Endometrial microvascular endothelial cells (primary cell): ENCODE results near the gene NUP205. TPM values are rescaled to one million over a fixed set of nuclear protein-coding genes. Genes with fewer than 3 reads are reported as not detected.
"Not testable (repeated sequence)": the region's sequence is repeated elsewhere in the genome, so short reads cannot be mapped to it uniquely, and the experiment has no call there.

Experiments
- in situ Hi-C: cut with HindIII; loops from 2 replicates; pipeline ENCODE4 v1.10.0; 2017; ENCODE audit warnings: low sequenced_read_pairs, low pct_unique_long_range_greater_than_20kb; ENCODE audit errors: inconsistent ontology term
- total RNA-seq: library from RNA; depleted of rRNA; stranded (reverse); fragments of >200 nt; gene quantifications from one replicate; pipeline ENCODE4 v1.2.3, GENCODE V29; 2015; ENCODE audit errors: inconsistent ontology term

The NUP205 gene
- total RNA-seq, 1 donor from 2014 or later: 90.8 TPM

DNA sequence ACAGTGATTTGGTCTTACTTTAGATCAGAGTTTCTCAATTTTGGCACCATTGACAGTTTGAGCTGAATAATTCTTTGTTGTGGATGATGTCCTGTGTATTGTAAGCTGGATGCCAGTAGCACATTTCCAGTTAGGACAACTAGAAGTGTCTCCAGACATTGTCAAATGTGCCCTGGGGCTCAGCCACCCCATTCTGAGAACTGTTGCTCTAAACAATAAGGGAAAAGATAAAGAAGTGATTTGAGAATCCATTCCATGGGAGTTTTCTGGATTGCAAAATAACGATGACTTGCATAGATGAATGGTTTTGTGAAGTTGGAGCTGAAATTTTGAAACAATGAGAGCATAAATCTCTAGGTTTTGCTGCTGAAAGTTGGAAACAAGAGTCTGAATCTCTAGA lies 44.6 kb downstream of the NUP205 start:
- in situ Hi-C loops: no loop called here

DNA sequence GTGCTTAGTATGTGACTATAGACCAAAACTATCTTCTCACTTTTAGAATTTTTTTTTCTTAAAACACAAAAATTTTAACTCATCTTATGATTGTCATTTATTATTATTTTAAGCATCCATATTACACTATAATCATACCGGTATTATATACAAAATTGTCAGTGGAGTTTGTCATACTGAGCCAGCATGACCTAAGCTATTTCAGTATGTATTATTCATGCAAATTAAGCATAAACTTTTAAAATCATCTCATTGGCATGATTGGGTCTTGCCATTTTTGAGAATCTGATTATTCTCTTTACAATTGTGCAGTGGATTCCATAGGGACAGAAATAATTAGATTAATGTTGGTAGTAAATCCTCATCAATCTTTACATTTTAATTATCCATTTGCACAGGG lies 58.4 kb downstream of the NUP205 start:
- in situ Hi-C loops: no loop called here

DNA sequence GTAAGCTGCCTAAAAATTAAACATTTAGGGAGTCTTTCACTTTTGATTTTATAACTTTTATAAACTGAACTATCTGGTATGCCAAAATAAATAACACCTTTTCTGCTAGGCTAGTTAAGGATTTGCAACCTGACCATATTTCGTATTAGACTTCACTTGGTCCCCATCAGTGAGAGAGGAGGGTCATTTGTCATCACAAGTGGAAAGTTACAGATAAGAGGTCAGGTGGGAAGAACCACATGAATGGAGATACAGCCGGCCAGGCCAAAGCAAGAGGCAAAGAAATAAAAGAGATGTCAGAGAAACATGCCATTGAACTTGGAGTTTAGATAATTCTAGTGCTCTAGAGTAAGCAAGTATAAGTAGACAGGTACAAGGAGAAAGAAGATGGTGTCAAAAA lies 60.1 kb downstream of the NUP205 start:
- in situ Hi-C loops: no loop called here

DNA sequence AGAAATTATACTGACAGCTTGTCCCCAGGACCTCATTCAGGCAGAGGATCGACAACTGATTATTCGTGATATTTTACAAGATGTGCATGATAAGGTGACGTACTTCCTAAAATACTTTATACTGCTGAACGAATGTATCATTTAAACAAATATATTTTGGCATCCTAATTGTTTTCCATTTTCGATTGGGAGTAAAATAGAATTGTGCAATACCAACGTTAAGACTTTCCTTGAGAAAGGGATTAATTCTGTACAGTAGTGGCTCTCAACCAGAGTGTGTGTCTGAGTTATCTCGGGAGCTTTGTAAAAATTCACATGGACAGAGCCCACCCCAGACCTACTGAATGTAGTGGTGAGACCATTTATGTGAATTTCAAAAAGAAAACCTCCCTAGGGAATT lies 60.8 kb downstream of the NUP205 start:
- in situ Hi-C loops: no loop called here

DNA sequence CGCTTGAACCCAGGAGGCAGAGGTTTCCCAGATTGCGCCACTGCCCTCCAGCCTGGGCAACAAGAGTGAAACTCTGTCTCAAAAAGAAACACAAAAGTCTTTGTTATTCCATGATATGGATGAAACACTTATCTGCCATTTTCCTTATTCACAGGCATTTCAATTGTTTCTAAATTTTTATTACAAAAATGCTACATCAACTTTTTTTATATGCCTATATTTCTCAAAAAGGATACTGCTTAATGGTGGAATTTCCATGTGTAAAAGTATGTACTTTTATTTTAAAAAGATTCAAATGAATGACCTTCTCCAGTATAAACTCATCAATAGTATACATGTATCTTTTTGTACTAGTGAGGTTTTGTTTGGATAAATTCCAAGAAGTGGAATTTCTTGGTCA lies 62.7 kb downstream of the NUP205 start:
- in situ Hi-C loops: no loop called here

DNA sequence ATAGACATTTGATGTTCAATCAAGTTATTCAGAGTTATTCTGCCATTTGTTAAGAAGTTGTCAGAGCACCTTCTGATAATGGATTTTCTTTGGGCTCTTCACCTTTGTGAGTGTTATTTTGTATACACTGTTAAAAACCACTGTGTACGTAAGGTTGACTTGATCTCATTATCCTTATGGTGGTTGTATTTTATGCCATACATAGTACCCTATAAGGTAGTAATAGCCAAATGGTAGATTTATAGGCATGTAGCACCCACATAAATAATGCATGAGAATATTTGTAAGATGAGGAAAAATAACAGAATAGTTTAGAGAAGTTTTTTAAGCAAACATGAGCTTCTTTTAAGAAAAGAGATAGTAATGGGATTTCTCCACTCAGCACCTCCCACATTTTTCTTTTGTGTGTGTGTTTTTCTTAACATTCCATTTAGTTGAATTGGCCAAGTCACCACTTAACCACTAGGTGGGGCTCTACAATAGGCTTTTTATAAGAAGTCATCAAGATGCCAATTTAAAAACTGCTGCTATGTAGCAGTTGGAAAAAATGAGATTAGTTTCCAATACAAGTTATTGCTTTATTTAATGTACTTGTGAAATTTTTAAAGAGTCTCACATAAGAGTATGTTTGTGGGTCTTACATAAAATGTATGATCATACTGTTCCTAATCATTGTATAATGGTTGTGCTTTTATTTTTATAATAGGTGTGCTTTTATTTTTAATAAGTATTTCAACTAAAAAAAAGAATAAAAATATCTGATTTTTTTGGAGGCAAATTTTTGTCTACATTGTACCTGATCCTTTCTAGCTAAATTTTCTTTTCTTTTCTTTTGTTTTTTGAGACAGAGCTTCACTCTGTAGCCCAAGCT lies 63.5 kb downstream of the NUP205 start:
- in situ Hi-C loops: no loop called here

DNA sequence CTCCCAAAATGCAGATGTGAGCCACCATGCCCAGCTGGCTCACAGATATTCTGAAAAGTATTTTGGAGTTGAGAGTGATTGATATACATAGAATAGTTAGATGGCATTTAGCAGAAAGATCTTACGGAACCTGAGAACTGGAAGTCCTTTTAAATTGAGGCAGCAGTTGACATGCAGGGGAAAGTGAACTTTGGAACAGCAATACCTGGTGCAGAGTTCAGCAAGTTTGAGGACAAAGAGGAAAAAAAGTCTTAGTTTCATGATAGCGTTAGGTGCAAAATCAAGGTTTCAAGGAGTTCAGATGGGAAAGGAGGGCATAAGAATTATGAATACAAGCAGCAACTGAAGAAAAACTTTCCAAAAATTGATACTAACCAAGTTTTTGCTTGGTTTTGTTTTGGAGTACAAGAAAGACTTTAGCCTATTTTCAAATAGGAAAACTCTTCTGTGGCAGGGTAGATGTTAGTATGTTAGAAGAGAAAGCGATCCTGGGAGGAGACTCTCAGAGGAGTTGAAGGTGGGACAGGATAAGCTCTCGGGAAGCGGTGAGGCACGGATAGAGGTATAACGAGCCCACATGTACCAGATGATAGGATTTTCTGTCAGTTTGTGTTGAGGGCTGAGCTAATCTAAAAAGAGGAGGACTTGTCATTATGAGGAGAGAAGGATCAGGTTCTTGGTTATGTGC lies 76.6 kb downstream of the NUP205 start:
- in situ Hi-C loops: no loop called here

DNA sequence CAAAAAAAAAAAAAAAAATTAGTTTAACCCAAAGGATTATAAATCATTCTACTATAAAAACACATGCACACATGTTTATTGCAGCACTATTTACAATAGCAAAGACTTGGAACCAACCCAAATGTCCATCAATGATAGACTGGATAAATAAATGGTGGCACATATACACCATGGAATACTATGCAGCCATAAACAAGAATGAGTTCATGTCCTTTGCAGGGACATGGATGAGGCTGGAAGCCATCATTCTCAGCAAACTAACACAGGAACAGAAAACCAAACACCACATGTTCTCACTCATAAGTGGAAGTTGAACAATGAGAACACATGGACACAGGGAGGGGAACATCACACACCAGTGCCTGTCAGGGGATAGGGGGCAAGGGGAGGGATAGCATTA lies 82.0 kb downstream of the NUP205 start:
- in situ Hi-C loops: not testable (repeated sequence)

DNA sequence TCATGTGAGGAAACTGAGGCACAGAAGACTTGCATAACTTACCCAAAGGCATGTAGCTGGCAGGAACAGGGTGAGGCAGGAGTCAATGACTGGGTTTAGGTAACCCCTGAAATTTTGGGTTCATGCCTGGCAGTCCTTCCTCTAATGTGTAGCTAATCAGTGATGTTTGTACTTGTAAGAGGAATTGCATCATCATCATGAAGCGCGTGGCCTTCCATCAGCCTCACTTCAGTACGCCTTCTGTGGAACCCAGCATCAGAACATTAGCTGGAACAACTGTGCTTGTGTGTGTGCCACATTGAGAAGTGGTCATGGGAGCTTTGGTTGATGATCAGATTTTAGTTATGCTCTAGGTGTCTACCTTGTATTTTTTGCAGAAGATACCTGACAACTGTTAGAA lies 86.4 kb downstream of the NUP205 start:
- in situ Hi-C loops: no loop called here

DNA sequence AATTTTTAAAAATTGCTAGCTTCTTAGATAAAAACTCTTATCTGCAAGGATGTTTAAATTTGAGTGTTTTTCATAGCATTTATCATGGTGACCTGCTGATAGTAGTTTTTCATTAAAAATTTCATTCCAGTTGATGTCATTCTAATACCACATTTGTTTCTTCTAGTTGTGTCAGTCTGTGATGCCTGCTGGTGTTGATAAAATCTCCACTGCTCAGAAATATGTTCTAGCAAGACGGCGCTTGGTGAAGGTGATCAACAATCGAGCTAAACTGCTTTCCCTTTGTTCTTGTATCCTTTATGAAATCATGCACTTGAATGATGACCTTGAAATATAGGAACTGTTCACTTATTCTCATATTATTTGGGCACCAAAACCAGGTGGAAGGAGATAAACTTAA lies 87.0 kb downstream of the NUP205 start:
- in situ Hi-C loops: no loop called here

DNA sequence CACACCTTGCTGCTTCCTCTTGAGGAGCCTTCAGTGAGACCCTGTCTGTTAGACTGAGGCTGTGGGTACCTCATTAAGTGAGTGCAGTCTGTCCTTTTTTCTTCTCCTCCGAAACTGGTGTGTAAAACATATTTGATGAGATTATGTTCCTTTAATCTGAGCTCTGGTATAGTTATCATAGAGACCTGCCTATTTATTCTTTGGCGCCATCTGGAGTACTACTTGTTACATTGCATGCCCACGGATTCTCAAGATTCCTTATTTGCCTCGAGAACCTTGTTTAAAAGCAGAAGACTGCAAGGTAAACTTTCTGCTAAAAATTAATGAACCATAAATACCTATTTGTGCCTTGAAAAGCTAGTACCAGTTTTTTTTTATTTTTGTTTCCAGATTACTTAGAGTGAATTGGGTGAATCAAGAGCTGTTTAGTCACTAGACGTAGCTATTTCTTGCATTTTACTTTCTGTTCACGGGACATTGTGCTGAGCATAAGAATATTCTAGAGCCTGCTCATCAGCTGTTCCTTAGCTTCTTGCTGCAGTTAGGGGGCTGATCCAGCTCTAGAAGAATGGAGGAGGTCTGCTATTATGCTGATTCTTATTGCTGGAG lies 87.7 kb downstream of the NUP205 start:
- in situ Hi-C loops: no loop called here

DNA sequence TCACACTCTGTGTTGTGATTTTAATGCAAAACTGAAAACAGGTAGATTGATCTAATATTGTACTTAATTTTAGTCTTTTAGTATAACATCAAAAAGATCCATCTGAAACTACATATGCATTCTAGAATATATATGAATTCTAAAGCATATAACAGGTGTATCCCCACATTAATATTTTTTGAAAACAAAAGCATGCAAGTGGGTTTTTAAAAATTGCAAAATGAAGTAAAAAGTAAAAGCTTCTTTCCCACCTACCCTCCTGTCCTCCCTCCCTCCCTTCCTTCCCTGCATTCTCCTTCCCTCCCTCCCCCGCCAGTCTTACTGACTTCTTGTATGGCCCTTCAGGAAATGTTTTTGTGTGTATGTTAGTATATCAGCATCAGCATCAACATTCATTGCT lies 90.0 kb downstream of the NUP205 start:
- in situ Hi-C loops: no loop called here

DNA sequence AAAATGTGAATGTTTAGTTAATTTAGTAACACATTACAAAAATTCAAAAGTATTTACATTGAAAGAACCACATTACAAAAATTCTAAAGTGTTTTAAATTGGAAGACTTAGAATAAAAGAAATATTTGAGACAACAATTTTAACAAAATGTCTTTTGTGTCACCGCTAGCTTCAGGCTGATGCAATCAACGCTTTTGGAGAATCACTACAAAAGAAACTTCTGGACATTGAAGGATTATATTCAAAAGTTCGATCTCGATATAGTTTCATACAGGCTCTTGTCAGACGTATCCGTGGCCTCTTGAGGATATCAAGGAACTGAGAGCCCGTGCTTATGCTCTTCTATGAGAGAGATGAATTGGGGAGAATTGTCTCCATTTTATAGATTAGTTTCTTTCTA lies 90.5 kb downstream of the NUP205 start:
- in situ Hi-C loops: no loop called here

DNA sequence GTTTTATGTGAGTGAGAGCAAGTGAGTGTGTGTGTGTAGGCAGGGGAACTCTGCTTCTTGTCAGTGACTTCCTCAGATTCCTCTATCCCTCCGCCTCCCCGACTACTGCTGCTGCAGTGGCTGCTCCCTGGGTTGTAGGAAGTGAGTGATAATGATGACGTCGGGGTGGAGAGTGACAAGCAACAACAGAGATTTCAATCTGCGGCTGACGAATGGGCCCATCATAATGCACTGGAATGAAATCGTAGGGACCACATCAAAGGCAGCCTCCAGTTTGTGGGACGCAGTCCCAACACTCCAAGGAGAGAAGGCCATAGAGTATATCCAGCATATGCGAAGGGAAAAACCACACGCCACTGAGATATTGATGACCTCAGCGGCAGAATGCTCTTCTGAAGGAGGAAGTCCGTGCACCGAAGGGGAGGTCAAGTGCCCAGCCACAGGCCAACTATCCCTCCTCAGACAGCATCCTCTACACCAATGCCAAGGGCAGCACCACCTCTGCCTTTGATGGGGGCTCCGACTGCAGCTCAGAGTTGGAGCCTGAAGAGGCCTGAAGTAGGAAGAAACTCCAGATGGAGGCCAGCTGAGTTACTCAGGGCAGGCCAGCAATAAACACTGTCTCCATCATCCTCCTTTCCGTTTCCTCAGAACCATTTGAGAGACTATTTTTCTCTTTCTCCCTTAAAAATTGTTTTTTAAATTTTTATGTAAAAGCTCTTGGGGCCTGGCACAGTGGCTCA lies 93.3 kb downstream of the NUP205 start:
- in situ Hi-C loops: no loop called here

DNA sequence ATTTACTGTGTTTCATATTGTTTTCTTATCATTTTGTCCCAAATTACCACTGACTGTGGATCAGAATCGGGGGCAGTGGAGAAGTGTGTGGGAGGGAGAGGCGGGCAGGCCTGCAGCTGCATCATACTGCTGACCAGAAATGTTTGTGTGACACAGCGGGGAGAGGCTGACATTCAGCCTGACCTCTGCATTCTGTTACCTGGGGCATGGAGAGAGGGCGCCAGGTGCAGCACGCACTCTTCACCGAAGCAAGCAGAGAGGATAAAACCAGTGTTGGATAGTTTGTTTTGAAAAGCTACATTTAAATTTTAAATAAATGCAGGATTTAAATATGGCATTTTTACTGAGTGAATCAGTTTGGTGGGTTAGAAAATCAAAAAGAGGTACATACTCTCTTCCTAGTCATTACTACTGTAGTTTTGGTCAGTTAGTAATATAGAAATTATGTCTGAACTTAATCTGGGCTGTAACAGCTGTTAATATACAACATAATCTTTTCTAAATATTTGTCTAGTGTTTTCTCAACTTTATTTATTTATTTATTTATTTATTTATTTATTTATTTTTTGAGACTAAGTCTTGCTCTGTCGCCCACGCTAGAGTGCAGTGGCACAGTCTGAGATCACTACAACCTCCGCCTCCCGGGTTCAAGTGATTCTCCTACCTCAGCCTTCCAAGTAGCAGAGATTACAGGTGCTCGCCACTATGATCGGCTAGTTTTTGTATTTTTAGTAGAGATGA lies 95.8 kb downstream of the NUP205 start:
- in situ Hi-C loops: no loop called here

DNA sequence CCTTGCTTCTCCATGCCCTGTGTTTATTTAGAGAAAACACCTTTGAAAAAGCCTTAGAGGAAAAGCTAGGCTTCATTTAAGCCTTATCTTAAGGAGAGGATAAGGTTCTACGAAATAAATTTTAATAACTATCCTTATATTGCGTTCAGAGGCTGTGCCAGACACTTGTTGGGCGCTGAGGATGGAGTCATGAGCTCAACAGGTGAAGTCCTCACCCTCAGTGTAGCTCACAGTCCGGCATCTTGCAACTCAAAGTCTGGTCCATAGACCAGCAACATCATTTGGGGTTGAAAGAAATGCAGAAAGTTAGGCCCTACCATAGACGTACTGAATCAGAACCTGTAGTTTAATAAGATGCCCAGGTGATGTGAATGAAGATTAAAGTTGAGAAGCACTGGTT lies 100.8 kb downstream of the NUP205 start:
- in situ Hi-C loops: no loop called here

DNA sequence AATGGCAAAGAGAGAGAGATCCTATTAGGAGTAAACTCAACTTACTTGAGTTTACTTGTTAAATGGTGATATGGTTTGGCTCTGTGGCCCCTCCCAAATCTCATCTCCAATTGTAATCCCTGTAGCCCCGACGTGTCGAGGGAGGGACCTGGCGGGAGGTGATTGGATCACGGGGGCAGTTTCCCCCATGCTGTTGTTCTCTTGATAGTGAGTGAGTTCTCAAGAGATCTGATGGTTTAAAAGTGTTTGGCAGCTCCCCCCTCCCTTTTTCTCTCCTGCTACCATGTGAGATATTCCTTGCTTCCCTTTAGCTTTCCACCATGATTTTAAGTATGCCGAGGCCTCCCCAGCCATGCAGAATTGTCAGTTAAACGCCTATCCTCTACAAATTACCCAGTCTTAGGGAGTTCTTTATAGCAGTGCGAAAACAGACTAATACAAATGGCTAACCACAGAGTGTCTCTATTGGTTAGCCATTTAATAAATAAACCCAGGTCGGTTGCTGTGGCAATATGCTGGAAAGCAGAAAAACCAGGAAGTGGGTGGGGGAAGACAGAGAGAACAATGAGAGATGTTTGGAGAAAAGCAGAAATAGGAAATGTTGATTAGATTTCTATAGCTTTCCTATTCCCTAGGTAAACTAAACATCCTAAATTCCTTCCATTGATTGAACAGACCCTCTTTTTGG lies 101.6 kb downstream of the NUP205 start:
- in situ Hi-C loops: no loop called here
